Osteocyte (in vitro differentiated cells): ENCODE results near the gene PDE3A. TPM values are rescaled to one million over a fixed set of nuclear protein-coding genes. Genes with fewer than 3 reads are reported as not detected.

Experiments
- DNase-seq: peaks from one replicate; pipeline ENCODE4 v3.0.0; 2021; ENCODE audit warnings: mixed read lengths; ENCODE audit not compliant: unreplicated experiment; ENCODE audit errors: extremely low spot score
- H3K27ac Mint-ChIP-seq: one replicate; pipeline ENCODE4 v1.8.0; 2021; ENCODE audit warnings: mild to moderate bottlenecking, mixed read lengths; ENCODE audit not compliant: unreplicated experiment
- H3K27me3 Mint-ChIP-seq: one replicate; pipeline ENCODE4 v1.8.0; 2021; ENCODE audit warnings: mixed read lengths; ENCODE audit not compliant: unreplicated experiment
- H3K36me3 Mint-ChIP-seq: one replicate; pipeline ENCODE4 v1.8.0; 2021; ENCODE audit warnings: mixed read lengths; ENCODE audit not compliant: unreplicated experiment
- H3K4me1 Mint-ChIP-seq: one replicate; pipeline ENCODE4 v1.8.0; 2021; ENCODE audit warnings: mixed read lengths; ENCODE audit not compliant: unreplicated experiment
- H3K4me3 Mint-ChIP-seq: one replicate; pipeline ENCODE4 v1.8.0; 2021; ENCODE audit warnings: mild to moderate bottlenecking, moderate library complexity, mixed read lengths; ENCODE audit not compliant: unreplicated experiment
- H3K9me3 Mint-ChIP-seq: one replicate; pipeline ENCODE4 v1.8.0; 2021; ENCODE audit warnings: mixed read lengths; ENCODE audit not compliant: unreplicated experiment
- CTCF ChIP-seq: fragments of 200-600 bp; sonication (generic); IDR thresholded peaks from 2 replicates; pipeline ENCODE4 v1.5.0; 2021; ENCODE audit warnings: antibody characterized with exemption, mild to moderate bottlenecking, moderate library complexity
- total RNA-seq: library from RNA; stranded (reverse); gene quantifications from 2 replicates; pipeline ENCODE4 v1.2.1, GENCODE V29; 2021

The PDE3A gene
- total RNA-seq, 1 donor from 2014 or later = 27.8 TPM

- H3K4me3 Mint-ChIP-seq = no peak overlapping the region
- peaks cover 10% of the 10 kb centered on the region for H3K36me3 Mint-ChIP-seq
- no peak for TF ChIP-seq CTCF
- peaks cover 18% of the 10 kb centered on the region for H3K4me1 Mint-ChIP-seq
- H3K9me3 Mint-ChIP-seq = peaks cover 5% of the 10 kb centered on the region
- no peak for DNase-seq
- H3K27me3 Mint-ChIP-seq = no peaks in the 10 kb centered on the region
- H3K27ac Mint-ChIP-seq = no peak overlapping the region
Measured at GRCh38 chr12:20395791-20396550, 27.6 kb downstream of the PDE3A start.

- Mint-ChIP-seq H3K4me3 (no peak overlapping the region), H3K4me1 (peaks cover 19% of the 10 kb centered on the region), H3K27me3 (no peaks in the 10 kb centered on the region), H3K36me3 (peaks cover 18% of the 10 kb centered on the region), H3K9me3 (peaks cover 5% of the 10 kb centered on the region), H3K27ac (peak overlapping the region; percentile 39)
- no peak for DNase-seq
- TF ChIP-seq CTCF = no peak
Measured at GRCh38 chr12:20398686-20399085, 30.3 kb downstream of the PDE3A start.

- Mint-ChIP-seq H3K36me3 (peaks cover 18% of the 10 kb centered on the region), H3K4me3 (no peak overlapping the region), H3K27me3 (no peaks in the 10 kb centered on the region), H3K27ac (no peak overlapping the region), H3K4me1 (peaks cover 30% of the 10 kb centered on the region), H3K9me3 (peaks cover 5% of the 10 kb centered on the region)
- TF ChIP-seq CTCF = no peak
- DNase-seq = no peak
Measured at GRCh38 chr12:20400003-20400402, 31.7 kb downstream of the PDE3A start.

- Mint-ChIP-seq H3K27ac (peak overlapping the region; percentile 4), H3K36me3 (peaks cover 26% of the 10 kb centered on the region), H3K27me3 (no peaks in the 10 kb centered on the region), H3K4me3 (no peak overlapping the region), H3K4me1 (peaks cover 32% of the 10 kb centered on the region), H3K9me3 (peaks cover 5% of the 10 kb centered on the region)
- no peak for DNase-seq
- TF ChIP-seq CTCF = no peak
Measured at GRCh38 chr12:20403230-20403629, 34.9 kb downstream of the PDE3A start.

GRCh38 chr12:20404576-20405346, 36.4 kb downstream of the PDE3A start:
- H3K4me1 Mint-ChIP-seq = peaks cover 29% of the 10 kb centered on the region
- TF ChIP-seq CTCF = no peak
- peaks cover 26% of the 10 kb centered on the region for H3K36me3 Mint-ChIP-seq
- H3K4me3 Mint-ChIP-seq = no peak overlapping the region
- H3K27me3 Mint-ChIP-seq = no peaks in the 10 kb centered on the region
- no peaks in the 10 kb centered on the region for H3K9me3 Mint-ChIP-seq
- DNase-seq = no peak
- H3K27ac Mint-ChIP-seq = no peak overlapping the region
